NCI-H524 (cell line): ENCODE measurements around the gene RIT2.
A peak's percentile ranks its signal among the peaks of the same experiment; 100 is the strongest.
"Not testable (repeated sequence)": the region's sequence is repeated elsewhere in the genome, so short reads cannot be mapped to it uniquely, and the experiment has no call there.

Experiments used
- DNase-seq, 2 experiments: peaks; one replicate each; lab custom pipeline; 2025; lab: John Stamatoyannopoulos, UW

Gene RIT2

DNA sequence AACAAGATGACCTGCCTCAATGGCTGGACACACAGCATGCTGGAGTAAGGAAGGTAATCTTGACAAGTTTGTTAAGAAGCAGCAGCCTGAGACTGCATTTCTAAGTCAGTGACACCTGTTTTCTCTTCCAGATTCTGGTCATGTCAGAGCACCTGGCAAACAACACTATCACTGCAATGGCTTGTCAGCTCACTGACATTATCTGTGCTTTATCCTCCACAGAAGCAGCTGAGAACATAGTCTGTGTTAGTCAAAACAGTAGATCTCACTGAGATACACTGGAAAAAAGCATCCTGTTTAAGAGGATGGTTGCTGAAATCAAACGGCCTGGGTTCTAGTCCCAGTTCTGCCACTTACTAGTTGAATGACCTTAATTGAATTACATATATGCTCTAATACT is 355.2 kb downstream of the RIT2 start:
- DNase-seq, result no peak

DNA sequence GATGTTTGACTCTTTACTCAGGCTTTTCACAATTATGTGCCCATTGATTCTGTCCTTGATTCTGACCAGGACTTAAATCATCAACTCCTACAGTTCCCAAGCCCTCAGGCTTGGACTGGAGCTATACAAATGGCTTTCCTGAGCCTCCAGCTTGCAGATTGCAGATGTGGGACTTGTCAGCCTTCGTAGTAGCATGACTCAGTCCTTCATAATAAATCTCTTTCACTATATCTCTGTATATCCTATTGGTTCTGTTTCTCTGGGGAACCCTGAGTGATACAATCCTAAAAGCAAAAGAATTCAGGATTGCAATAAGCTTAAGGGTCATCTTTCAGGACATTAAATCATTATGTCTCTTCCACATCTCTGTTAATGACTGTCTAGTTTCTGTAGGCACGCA is 356.6 kb downstream of the RIT2 start:
- no peak for DNase-seq

DNA sequence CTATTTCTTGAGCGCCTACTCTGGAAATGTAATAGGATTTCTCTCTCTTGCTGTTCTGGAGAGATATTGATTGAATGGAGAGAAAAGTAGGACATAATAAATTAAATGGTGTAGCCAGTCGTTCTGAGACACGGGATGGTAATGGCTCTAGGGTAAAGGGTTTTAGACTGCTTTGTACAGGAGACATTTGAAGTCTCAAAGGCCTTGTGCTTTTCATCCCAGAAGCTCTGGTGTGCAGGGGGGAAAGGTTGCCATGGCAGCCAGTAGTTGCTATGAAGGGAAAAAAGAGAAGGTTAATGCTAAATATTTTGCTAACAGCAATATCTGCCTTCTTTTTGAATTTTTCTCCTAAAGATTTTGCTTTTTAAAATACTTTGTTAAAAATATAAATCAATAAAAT is 359.3 kb downstream of the RIT2 start:
- no peak for DNase-seq

DNA sequence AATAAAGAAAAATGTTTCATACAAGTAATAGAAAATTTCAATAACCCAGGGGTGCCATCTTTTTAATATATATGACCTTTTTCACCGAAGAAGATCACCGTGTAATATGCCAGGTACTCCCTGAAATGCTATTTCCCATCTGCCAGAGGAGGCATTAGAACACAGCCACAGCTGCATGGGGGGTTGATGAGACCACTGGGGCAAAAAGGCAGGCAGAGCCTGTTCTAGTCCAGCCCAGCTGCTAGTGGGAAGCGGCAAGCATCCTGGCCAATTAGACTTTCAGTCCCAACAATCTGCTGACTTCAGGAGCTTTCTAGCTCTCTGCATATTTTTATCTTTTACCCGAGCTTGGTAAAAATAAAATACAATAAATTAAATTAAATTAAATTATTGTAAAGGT is 362.6 kb downstream of the RIT2 start:
- DNase-seq, result peak; percentile 22 to 53

DNA sequence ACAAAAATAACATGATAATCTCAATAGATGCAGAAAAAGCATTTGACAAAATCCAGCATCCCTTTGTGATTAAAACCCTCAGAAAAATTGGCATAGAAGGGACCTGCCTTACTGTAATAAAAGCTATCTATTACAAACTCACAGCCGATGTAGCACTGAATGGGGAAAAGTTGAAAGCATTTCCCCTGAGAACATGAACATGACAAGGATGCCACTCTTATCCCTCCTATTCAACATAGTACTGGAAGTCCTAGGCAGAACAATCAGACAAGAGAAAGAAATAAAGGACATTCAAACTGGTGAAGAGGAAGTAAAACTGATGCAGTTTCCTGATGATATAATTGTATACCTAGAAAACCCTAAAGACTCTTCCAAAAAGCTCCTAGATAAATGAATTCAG is 368.7 kb downstream of the RIT2 start:
- DNase-seq, result no peak

DNA sequence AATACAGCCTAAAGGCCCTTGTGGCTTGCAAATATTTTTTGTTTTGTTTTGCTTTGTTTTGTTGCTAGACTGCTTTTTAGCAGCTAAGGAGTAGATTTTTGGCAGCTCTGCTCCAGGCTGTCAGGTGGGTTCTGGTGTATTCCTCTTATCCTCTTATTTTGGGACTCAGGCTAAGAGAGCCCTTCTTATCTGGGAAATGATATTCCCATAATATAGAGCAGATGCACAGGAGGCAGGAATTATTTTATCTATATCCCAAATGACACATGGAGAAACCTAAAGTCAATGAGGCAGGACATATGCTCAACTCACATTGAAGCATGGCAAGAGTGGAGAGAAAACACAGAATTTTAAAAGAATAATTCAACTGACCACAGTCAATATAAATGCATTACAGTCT is 369.6 kb downstream of the RIT2 start:
- peak in 1 of 2 experiments; percentile 23 for DNase-seq

DNA sequence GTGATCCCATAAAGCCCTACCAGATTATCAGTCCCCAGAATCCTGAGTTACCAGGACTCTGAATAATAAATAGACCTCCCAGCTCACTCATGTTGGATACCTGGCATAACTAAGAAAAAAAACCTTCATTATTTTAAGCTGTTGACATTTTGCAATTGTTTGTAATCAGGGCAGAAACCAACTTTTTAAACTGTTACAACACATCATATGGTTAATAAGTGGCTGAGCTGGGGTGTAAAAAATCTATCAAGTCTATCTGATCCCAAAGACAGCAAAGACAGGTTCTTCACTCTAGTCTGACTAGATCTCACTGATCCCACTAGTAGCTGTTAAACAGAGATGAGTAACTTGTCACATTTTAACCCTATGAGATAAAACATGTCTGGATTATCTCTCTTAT is 370.3 kb downstream of the RIT2 start:
- DNase-seq, result no peak

DNA sequence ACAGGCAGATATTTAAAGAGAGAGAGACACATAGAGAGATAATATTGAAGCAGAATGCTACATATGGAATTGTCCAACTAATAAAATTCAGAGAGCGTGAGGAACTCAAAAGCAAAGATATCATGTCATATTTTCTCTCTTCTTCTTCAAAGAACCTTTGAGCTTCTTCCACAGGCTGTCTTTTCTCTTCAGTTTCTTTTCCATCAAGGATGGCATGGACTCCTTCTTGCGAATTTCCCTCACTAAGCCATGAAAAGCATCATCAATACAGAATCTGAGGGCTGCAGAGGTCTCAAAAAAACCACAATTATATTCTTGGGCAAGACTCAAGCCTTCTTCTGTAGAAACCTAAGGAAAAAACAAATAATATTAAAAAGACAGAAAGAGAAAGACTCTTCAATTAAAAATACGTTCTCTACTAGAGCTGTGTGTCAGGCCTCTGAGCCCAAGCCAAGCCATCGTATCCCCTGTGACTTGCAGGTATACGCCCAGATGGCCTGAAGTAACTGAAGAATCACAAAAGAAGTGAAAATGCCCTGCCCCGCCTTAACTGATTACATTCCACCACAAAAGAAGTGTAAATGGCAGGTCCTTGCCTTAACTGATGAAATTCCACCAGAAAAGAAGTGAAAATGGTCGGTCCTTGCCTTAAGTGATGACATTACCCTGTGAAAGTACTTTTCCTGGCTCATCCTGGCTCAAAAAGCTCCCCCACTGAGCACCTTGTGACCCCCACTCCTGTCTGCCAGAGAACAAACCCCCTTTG is 371.9 kb downstream of the RIT2 start:
- DNase-seq, result no peak

DNA sequence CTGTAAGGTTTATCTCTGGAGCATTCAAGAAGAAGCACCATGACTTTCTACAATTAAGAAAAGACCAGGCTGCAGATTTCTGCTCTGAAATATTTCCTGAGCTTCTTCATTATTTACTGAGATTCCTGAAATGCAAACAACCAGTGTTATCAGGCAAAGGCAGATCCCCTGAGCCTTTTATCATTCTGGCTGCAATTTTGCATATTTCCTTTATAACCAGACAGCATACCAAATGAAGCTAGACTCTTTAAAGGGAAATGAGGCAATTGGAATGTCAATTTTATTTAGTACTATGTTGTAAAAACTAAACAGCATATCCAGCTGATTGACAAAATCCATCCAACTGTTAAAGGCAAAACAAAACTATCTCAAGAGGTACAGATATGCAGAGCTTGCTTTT is 372.5 kb downstream of the RIT2 start:
- no peak for DNase-seq

DNA sequence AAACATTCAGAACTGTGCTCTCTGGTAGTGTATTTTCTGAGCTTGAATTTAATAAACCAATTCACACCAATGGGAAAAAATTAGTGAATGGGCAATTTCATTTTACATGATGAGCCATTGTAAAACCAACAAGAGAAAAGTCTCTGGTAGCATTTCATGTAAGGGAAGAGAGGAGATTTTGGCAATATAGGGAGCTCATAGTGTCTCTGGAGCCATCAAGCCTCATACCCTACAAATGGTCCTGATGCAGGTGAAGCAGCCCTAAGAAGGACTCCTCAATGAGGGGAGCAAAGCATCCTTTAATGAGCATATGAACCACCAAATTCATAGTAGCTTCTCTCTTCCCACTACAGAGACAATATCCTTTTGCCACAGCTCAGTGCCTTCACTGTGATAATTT is 373.0 kb downstream of the RIT2 start:
- DNase-seq, result no peak

DNA sequence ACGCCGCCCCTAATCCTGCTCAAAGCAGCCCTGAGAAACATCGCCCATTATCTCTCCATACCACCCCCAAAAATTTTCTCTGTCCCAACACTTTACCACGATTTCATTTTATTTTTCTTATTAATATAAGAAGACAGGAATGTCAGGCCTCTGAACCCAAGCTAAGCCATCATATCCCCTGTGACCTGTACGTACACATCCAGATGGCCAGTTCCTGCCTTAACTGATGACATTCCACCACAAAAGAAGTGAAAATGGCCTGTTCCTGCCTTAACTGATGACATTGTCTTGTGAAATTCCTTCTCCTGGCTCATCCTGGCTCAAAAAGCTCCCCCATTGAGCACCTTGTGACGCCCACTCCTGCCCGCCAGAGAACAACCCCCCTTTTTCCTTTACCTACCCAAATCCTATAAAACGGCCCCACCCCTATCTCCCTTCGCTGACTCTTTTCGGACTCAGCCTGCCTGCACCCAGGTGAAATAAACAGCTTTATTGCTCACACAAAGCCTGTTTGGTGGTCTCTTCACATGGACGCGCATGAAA is 373.6 kb downstream of the RIT2 start:
- not testable (repeated sequence) for DNase-seq

DNA sequence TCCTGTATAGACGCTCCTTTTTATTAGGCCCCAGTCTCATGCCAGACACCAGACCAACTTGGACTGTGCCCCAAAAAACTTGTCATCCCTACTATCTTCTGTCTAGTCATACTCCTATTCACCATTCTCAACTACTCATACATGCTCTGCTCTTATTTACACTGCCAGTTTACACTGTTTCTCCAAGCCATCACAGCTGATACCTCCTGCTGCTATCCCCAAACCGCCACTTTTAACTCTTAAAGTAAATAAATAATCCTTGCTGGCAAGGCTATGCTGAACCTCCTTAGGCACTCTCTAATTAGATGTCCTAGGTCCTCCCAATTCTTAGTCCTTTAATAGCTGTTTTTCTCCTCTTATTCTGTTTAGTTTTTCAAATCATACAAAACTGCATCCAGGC is 374.2 kb downstream of the RIT2 start:
- DNase-seq, result not testable (repeated sequence)

DNA sequence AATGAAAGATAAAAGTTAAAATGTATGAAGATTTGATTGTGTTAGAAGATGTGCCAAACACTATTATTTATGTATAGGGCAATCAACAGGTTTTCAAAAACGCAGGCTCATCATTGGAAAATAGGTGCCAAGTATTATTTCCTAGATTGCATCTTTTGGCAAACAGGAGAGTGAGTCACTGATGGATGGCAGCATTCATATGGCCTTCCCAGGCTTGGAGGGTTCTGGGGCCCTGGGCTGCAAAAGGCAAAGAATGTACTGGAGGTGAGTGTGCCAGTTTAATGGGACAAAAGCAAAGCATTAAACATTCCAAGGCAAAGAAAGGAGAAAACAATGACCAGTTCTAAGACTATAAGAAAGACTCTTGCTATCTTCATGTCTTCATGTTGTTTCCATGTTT is 379.4 kb downstream of the RIT2 start:
- no peak for DNase-seq

DNA sequence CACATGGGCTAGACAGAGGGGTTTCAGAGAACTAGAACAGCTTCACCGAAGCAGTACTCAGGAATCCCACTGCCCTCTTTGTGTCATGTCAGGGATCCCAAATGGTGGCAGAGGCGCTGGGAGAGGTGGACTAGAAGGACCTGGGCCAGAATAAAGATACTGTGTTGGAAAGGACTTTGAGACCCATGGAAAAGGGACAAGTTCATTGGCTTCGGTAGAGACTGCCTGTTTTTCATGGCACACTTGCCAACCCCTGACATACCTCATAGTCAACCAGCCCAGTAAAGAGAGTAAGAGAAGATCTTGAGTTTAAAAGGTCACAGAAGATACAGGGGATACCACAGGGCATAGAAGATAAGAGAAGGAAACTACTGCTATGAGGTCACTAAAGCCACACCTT is 381.0 kb downstream of the RIT2 start:
- DNase-seq, result no peak

DNA sequence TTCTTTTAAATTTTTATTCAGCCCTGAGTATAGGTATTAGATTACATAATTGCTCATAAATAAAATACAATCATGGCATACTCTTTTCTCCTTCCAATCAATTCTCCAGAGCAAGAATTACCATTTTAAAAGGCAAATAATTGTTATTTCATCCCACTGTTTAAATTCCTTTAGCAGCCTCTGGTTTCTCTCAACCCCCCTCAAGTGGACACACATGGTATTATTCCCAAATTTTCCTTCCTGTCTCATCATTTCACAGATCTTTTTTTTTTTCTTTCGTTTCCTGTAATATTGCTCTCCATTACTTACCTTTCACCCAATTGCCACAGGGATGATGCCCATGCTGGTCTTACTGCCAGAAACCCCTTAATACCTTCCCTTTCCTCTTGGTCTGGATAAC is 385.2 kb downstream of the RIT2 start:
- DNase-seq, result no peak

DNA sequence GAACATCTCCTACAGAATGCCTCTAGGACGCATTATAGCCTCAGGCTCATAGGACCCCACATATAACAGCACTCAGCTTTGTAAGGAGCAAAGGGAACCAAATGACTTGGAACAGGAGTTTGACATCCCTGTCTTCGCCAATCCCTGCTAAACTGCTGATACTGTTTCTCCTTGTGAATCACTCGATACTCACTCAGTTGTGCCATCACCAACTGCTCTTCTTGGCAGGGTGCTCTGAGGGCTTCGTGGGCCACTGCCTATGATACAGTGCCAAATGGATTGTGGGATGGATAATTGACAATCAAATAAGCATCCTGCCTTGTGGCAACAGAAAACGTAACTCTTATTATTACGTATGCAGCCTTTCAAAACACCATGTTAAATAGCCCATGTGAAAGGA is 396.3 kb downstream of the RIT2 start:
- no peak for DNase-seq

DNA sequence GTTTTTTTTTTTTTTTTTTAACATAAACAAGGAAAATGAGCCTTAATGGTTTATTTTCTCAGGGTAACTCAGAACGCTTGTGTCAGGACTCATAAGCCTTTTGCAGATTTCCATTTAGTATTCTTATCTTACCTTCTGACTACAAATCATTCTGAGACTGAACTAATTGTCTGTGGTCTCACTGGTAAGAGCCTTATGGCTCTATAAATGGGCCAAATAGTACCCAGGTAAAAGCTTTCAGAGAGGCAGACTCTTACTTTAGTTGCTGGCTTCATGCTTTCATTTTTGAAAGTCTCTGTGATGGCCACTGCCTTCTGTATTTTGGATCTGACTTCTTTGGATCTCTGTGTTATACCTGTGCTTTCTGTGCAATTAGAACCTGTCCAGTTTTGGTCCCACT is 403.4 kb downstream of the RIT2 start:
- no peak for DNase-seq

DNA sequence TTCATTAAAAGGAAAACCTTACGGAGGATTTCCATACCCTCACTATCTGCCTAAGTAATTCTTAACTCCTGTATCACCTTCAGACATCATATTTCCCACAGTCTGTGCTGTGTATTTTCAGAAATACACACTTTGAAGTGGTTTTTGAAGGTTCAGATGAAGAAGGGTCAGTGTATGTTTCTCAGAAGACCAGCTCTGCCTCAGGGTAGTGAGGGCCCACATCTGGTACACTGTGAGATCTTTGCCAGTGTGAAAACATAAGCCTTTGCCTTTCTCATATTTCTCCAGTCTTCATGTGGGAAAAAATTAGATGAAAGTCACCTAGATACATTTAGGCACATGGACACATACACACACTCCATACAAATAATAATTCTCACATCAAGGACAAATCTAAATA is 408.4 kb downstream of the RIT2 start:
- DNase-seq, result peak in 1 of 2 experiments; percentile 26

DNA sequence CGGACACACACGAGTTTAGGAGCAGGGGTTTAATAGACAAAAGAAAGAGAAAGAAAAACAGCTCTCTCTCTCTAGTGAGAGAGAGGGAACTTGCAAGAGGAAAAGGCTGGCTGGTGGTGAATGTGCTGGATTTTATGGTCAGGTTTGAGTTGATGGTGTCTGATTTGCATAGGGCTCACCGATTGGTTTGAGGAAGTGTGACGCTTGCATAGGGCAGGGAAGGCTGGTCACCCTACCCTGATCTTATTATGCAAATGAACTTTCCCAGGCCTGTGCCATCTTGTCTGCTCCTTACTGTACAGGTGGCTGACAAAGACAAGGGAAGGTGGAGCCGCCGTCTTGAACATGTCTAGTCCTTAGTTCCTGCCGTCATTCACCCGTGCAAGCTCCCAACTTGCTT is 408.9 kb downstream of the RIT2 start:
- peak; percentile 91 to 93 for DNase-seq

DNA sequence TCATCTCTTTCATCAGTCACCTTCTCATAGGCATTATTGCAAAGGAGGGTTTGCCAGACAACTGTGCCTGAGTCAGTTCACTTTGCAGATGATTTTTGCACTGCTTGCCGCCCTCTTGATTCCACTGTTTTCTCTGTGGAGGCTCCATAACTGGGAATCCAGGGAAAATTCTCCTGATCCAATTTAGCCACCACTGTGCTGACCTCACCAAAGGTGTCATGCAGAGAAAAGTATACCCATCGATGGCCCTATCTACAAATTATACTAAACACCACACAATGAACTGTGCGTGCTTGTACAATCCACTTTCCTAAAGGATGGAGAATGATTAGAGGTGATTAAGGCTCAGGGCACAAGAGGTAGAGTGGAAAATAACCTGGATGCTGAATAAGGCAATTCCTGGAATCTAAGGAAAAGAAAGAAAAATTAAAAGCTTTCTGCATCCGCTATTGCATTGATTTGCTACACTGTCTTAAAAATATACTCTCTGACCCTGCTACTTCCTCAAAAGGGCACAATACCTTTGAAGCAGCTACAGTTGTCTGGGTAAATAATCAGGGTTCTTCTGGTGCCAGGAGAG is 409.4 kb downstream of the RIT2 start:
- DNase-seq, result no peak
